K562 (cell line): ENCODE data around the gene IL20RA. TPM values are rescaled to one million over a fixed set of nuclear protein-coding genes. Genes with fewer than 3 reads are reported as not detected.

Experiments
- ATAC-seq: fragments of 200-7000 bp; cut with Tn5 transposase; 3 replicates; pipeline ENCODE4 v1.9.1; 2020; ENCODE audit warnings: moderate library complexity
- BruUV-seq: library from RNA; stranded (reverse); fragments of 400-500 nt; replicated peaks from 2 replicates; lab custom pipeline; 2021; lab: Mats Ljungman, UMichigan
- CTCF ChIA-PET: fragments of 300-600 bp; formaldehyde crosslinking; extraction: SDS; loops from one replicate; lab custom pipeline; 2021; ENCODE audit warnings: low intra/inter-chr PET ratio; lab: Yijun Ruan, JAX
- POLR2A ChIA-PET: fragments of 300-600, 350-650 bp; sonication (Branson Sonifier 250); formaldehyde crosslinking; extraction: SDS; loops from one replicate; lab custom pipeline; 2021; ENCODE audit warnings: antibody characterized with exemption, inconsistent platforms; lab: Yijun Ruan, JAX
- DNase-seq, 4 experiments: peaks; one replicate each; pipeline versions ENCODE4 v3.0.0 to v3.0.0-alpha.2; 2011 to 2018; ENCODE audit warnings: low spot score in 3 of 4, mixed read lengths in 3 of 4; ENCODE audit errors: extremely low read depth in 1 of 4
- FAIRE-seq: peaks from 2 replicates; lab custom pipeline; 2011; peaks lifted over from hg19 to GRCh38; lab: Jason Lieb, UNC
- H2AFZ ChIP-seq: 2 replicates; pipeline ENCODE4 v1.6.0; 2011; ENCODE audit warnings: low read depth, low read length, control low read depth, inconsistent platforms
- H3K27ac ChIP-seq: fragments of 200-600 bp; 3 replicates; pipeline ENCODE4 v1.8.0; 2011; ENCODE audit warnings: low read depth, mild to moderate bottlenecking, control low read depth, inconsistent platforms, low read length, moderate library complexity, mixed read lengths; ENCODE audit errors: extremely low read depth
- H3K27me3 ChIP-seq, 2 experiments: fragments of 300-600 bp in 1 of 2; 2 replicates in 1 of 2; 3 replicates in 1 of 2; pipeline versions ENCODE4 v1.6.0 to v1.8.0; 2011; ENCODE audit warnings: inconsistent platforms in 2 of 2, low read length in 2 of 2, mild to moderate bottlenecking in 1 of 2, mixed read lengths in 1 of 2, moderate library complexity in 1 of 2; ENCODE audit not compliant: control insufficient read depth in 2 of 2, insufficient read depth in 2 of 2
- H3K36me3 ChIP-seq: fragments of 300-600 bp; 3 replicates; pipeline ENCODE4 v1.8.0; 2011; ENCODE audit warnings: mild to moderate bottlenecking, low read length, inconsistent platforms; ENCODE audit not compliant: control insufficient read depth, insufficient read depth
- H3K4me1 ChIP-seq, 2 experiments: fragments of 200-600 bp in 1 of 2; replicated peaks in 1 of 2; 2 replicates in 1 of 2; 3 replicates in 1 of 2; pipeline versions ENCODE4 v1.5.1 to v1.8.0; 2011; ENCODE audit warnings: inconsistent platforms in 2 of 2, low read length in 2 of 2, mild to moderate bottlenecking in 1 of 2, mixed read lengths in 1 of 2, moderate library complexity in 1 of 2; ENCODE audit not compliant: control insufficient read depth in 2 of 2, insufficient read depth in 2 of 2
- H3K4me2 ChIP-seq: 2 replicates; pipeline ENCODE4 v1.6.1; 2011; ENCODE audit warnings: low read length, control low read depth, inconsistent platforms, mixed read lengths; ENCODE audit not compliant: insufficient read depth
- H3K4me3 ChIP-seq: fragments of 200-600 bp; sonication (generic), shearing (Covaris generic); 2 replicates; pipeline ENCODE4 v1.5.1; 2016; ENCODE audit warnings: control low read depth, inconsistent platforms
- H3K79me2 ChIP-seq: fragments of 200-600 bp; 3 replicates; pipeline ENCODE4 v1.8.0; 2011; ENCODE audit warnings: low read length, inconsistent platforms; ENCODE audit not compliant: control insufficient read depth, insufficient read depth
- H3K9ac ChIP-seq, 2 experiments: 2 replicates each; pipeline versions ENCODE4 v1.6.0 to v1.6.1; 2011; ENCODE audit warnings: low read depth in 2 of 2, low read length in 2 of 2, control low read depth in 1 of 2, inconsistent platforms in 1 of 2, mild to moderate bottlenecking in 1 of 2, mixed read lengths in 1 of 2; ENCODE audit not compliant: insufficient read depth in 1 of 2
- H3K9me1 ChIP-seq: one replicate; pipeline ENCODE4 v1.6.0; 2011; ENCODE audit warnings: inconsistent platforms, mild to moderate bottlenecking, low read length, moderate library complexity; ENCODE audit not compliant: control insufficient read depth, insufficient read depth
- H3K9me3 ChIP-seq: replicated peaks from 2 replicates; pipeline ENCODE4 v1.5.1; 2011; ENCODE audit warnings: low read depth, low read length, inconsistent platforms; ENCODE audit not compliant: control insufficient read depth, insufficient read depth
- H4K20me1 ChIP-seq: replicated peaks from 2 replicates; pipeline ENCODE4 v1.6.1; 2011; ENCODE audit warnings: low read length, inconsistent platforms, mixed read lengths; ENCODE audit not compliant: control insufficient read depth, insufficient read depth
- AFF4 ChIP-seq: sonication (generic); formaldehyde crosslinking; IDR thresholded peaks from 2 replicates; pipeline ENCODE4 v1.8.0; 2023; ENCODE audit warnings: mild to moderate bottlenecking, missing genetic modification reagents
- CEBPG ChIP-seq, 3 experiments: fragments of 200-800 bp in 1 of 3; sonication (Bioruptor generic) in 1 of 3; sonication (generic) in 1 of 3; formaldehyde crosslinking in 1 of 3; IDR thresholded peaks in 2 of 3; conservative IDR thresholded peaks in 1 of 3; 2 replicates each; pipeline versions ENCODE4 v1.6.1 to v1.8.0; 2016 to 2022; ENCODE audit warnings: missing compliant biosample characterization in 2 of 3, missing genetic modification characterization in 2 of 3, mild to moderate bottlenecking in 1 of 3, missing genetic modification reagents in 1 of 3
- E2F8 ChIP-seq: fragments of 450-650 bp; IDR thresholded peaks from 2 replicates; pipeline ENCODE4 v1.7.1; 2018; ENCODE audit warnings: mild to moderate bottlenecking, low read depth; ENCODE audit not compliant: partially characterized antibody
- EP300 ChIP-seq: IDR thresholded peaks from 2 replicates; pipeline ENCODE4 v1.6.1; 2012; ENCODE audit warnings: low read length, improper control_type of control experiment
- ETV6 ChIP-seq, 3 experiments: fragments of 150-350 bp in 1 of 3; sonication (generic) in 1 of 3; formaldehyde crosslinking in 1 of 3; IDR thresholded peaks; 2 replicates each; pipeline versions ENCODE4 v1.6.1 to v1.8.0; 2014 to 2022; ENCODE audit warnings: borderline replicate concordance in 2 of 3, low read depth in 2 of 3, antibody characterized with exemption in 1 of 3, low read length in 1 of 3, mild to moderate bottlenecking in 1 of 3, missing genetic modification reagents in 1 of 3
- FOXM1 ChIP-seq, 2 experiments: fragments of 450-650 bp in 1 of 2; sonication (generic) in 1 of 2; formaldehyde crosslinking in 1 of 2; IDR thresholded peaks; 2 replicates each; pipeline versions ENCODE4 v1.6.1 to v1.9.0; 2017 to 2022; ENCODE audit warnings: low read depth in 2 of 2, mild to moderate bottlenecking in 2 of 2, missing genetic modification reagents in 1 of 2, moderate library complexity in 1 of 2
- RUNX1 ChIP-seq: sonication (generic); IDR thresholded peaks from 2 replicates; pipeline ENCODE4 v1.6.1; 2016; ENCODE audit warnings: antibody characterized with exemption, low read depth
- SP2 ChIP-seq: IDR thresholded peaks from 2 replicates; pipeline ENCODE4 v1.6.1; 2011; ENCODE audit warnings: mild to moderate bottlenecking, low read depth, low read length, moderate library complexity; ENCODE audit not compliant: poor library complexity, severe bottlenecking; ENCODE audit errors: extremely low read depth
- ZBTB43 ChIP-seq: sonication (generic); formaldehyde crosslinking; IDR thresholded peaks from 2 replicates; pipeline ENCODE4 v1.8.0; 2023; ENCODE audit warnings: mild to moderate bottlenecking, missing genetic modification reagents
- ZNF384 ChIP-seq: IDR thresholded peaks from 2 replicates; pipeline ENCODE4 v1.6.1; 2012; ENCODE audit warnings: low read depth, low read length, improper control_type of control experiment
- ZNF445 ChIP-seq: fragments of 250-450 bp; sonication (Bioruptor Pico); IDR thresholded peaks from 2 replicates; pipeline ENCODE4 v1.4.0; 2020; ENCODE audit warnings: low read depth, mild to moderate bottlenecking, moderate library complexity
- WGBS: fragments of 100-300 bp; shearing (Covaris generic); methylation state at CpG from one replicate; pipeline ENCODE4 v1.1.6; 2016; ENCODE audit warnings: low coverage, mixed read lengths; ENCODE audit not compliant: insufficient coverage; ENCODE audit errors: missing lambda C conversion rate; 5-methylcytosine and 5-hydroxymethylcytosine counted together
- in situ Hi-C: fragments of 300-500 bp; cut with MboI; formaldehyde crosslinking; loops from 4 replicates; pipeline ENCODE4 v1.15.0; 2018; ENCODE audit warnings: inconsistent platforms, mixed read lengths
- intact Hi-C: fragments of 100-400 bp; cut with micrococcal nuclease; formaldehyde crosslinking; loops from 2 replicates; pipeline ENCODE4 v1.14.2; 2022
- polyA plus RNA-seq, 8 experiments: library from polyadenylated mRNA; depleted of rRNA in 4 of 8; stranded (reverse) in 5 of 8; unstranded in 3 of 8; fragments of >200 nt; fragmentation: Nextera tagmentation in 2 of 8; fragmentation: Illumina TruSeq in 1 of 8; extraction: Ambion mirVana in 2 of 8; extraction: Trizol in 1 of 8; gene quantifications; 2 replicates each; pipeline versions ENCODE4 v1.2.1 to v1.2.3, GENCODE V29; 2011 to 2014; ENCODE audit warnings: inconsistent platforms in 1 of 8, missing spikeins in 1 of 8
- total RNA-seq, 7 experiments: library from RNA; depleted of rRNA in 6 of 7; stranded (reverse); fragments of >200 nt in 6 of 7; fragmentation: Illumina TruSeq in 2 of 7; extraction: Trizol in 2 of 7; gene quantifications; 2 replicates each; pipeline versions ENCODE4 v1.2.1 to v1.2.3, GENCODE V29; 2011 to 2021; ENCODE audit warnings: low replicate concordance in 1 of 7

The IL20RA gene
- total and polyA plus RNA-seq, 9 of the 15 experiments (the other 6 are each of a cell fraction or from before 2014, with no cell fraction given), result not detected

GRCh38 chr6:136992113-136992512, 52.7 kb downstream of the IL20RA start:
- Histone ChIP-seq H3K4me1 (peaks cover 0 to 4% of the 10 kb centered on the region in 2 experiments; a peak in 1 of 5 replicates), H3K36me3 (no peaks in the 10 kb centered on the region)
- intact Hi-C loops, result no loop called here
- no peak for FAIRE-seq
- BruUV-seq, result no TSS peak
- no peak for TF ChIP-seq ZNF384
- no peak for TF ChIP-seq E2F8
- no peak for TF ChIP-seq AFF4 (CRISPR knock-in tag)
- TF ChIP-seq SP2, result no peak
- TF ChIP-seq EP300, result no peak
- no peak for TF ChIP-seq ETV6 (IDR thresholded peaks at IDR 0.05; ENCODE audit: borderline replicate concordance in 1 of 2, low read depth in 2 of 2, low read length in 1 of 2)
- TF ChIP-seq ETV6 (CRISPR knock-in tag; IDR thresholded peaks at IDR 0.05; ENCODE audit: borderline replicate concordance), result no peak
- TF ChIP-seq FOXM1 (IDR thresholded peaks at IDR 0.05; ENCODE audit: low read depth), result no peak
- no peak for TF ChIP-seq FOXM1 (CRISPR knock-in tag; IDR thresholded peaks at IDR 0.05; ENCODE audit: low read depth)
- no peak for TF ChIP-seq CEBPG (CRISPR knock-in tag; IDR thresholded peaks at IDR 0.05)
- TF ChIP-seq CEBPG (tag; conservative IDR thresholded peaks at IDR 0.05 in 1 of 2, IDR thresholded peaks at IDR 0.05 in 1 of 2), result no peak
- TF ChIP-seq ZNF445 (CRISPR knock-in tag), result no peak
- TF ChIP-seq RUNX1, result no peak
- no peak for TF ChIP-seq ZBTB43 (CRISPR knock-in tag)
- TF ChIP-seq, all 486 proteins: peak for 0
- Histone ChIP-seq H3K4me3 (no peak overlapping the region), H3K27me3 (peaks cover 17 to 19% of the 10 kb centered on the region in 2 experiments), H3K4me2 (no peak overlapping the region), H2AFZ (no peak overlapping the region), H3K9ac (no peak overlapping the region), H3K9me3 (no peaks in the 10 kb centered on the region), H4K20me1 (no peaks in the 10 kb centered on the region), H3K9me1 (no peaks in the 10 kb centered on the region), H3K79me2 (no peaks in the 10 kb centered on the region), H3K27ac (no peak overlapping the region)
- CTCF ChIA-PET, result no interaction called here
- ATAC-seq (no peak), DNase-seq (no peak)
- WGBS, result 2% methylated on average over 3 of the region's 3 CpGs
- in situ Hi-C loops, result no loop called here
- POLR2A ChIA-PET, result no interaction called here
